ENCODE data around the gene CARD10. TPM values are rescaled to one million over a fixed set of nuclear protein-coding genes. Genes with fewer than 3 reads are reported as not detected.

CARD10 gene
- total RNA-seq, 2 experiments from 2014 or later: not detected

- Mint-ChIP-seq H3K27ac (no peak overlapping the region), H3K4me3 (no peak overlapping the region), H3K9me3 (no peaks in the 10 kb centered on the region), H3K36me3 (ENCODE audit: low read depth) (no peaks in the 10 kb centered on the region), H3K27me3 (ENCODE audit: low read depth) (no peaks in the 10 kb centered on the region), H3K4me1 (ENCODE audit: low read depth) (peaks cover 3% of the 10 kb centered on the region)
- intact Hi-C loops (cut with micrococcal nuclease): no loop called here
- CTCF ChIA-PET: interaction anchor here (0.6 kb wide), 1 partner anchor 24 kb away, joined by 3 read pairs; no protein-coding TSS in a partner anchor
- no peak for DNase-seq
These were observed 11.5 kb downstream of the CARD10 start for GRCh38 chr22:37507731-37508130.

GRCh38 chr22:37505989-37506388 lies 13.2 kb downstream of the CARD10 start:
- H3K4me1 Mint-ChIP-seq (ENCODE audit: low read depth): peaks cover 15% of the 10 kb centered on the region
- intact Hi-C loops (cut with micrococcal nuclease): no loop called here
- CTCF ChIA-PET: interaction anchor here (0.6 to 2.4 kb wide), 7 partner anchors 8 to 188 kb away, joined by 3 to 7 read pairs (median 4); no protein-coding TSS in a partner anchor

GRCh38 chr22:37505565-37505964 lies 13.7 kb downstream of the CARD10 start:
- no peak overlapping the region for H3K27ac Mint-ChIP-seq
- DNase-seq: no peak
- no peaks in the 10 kb centered on the region for H3K36me3 Mint-ChIP-seq (ENCODE audit: low read depth)
- CTCF ChIA-PET: interaction anchor here (0.6 to 2.4 kb wide), 7 partner anchors 11 to 188 kb away, joined by 3 to 7 read pairs (median 4); no protein-coding TSS in a partner anchor
- H3K9me3 Mint-ChIP-seq: no peaks in the 10 kb centered on the region
- H3K4me3 Mint-ChIP-seq: no peak overlapping the region
- intact Hi-C loops (cut with micrococcal nuclease): no loop called here
- H3K27me3 Mint-ChIP-seq (ENCODE audit: low read depth): no peaks in the 10 kb centered on the region
- peaks cover 18% of the 10 kb centered on the region for H3K4me1 Mint-ChIP-seq (ENCODE audit: low read depth)

More at GRCh38 chr22:37505989-37506388, 13.2 kb downstream of the CARD10 start:
- H3K4me3 Mint-ChIP-seq: no peak overlapping the region
- DNase-seq: no peak
- H3K27me3 Mint-ChIP-seq (ENCODE audit: low read depth): no peaks in the 10 kb centered on the region
- no peaks in the 10 kb centered on the region for H3K36me3 Mint-ChIP-seq (ENCODE audit: low read depth)
- no peaks in the 10 kb centered on the region for H3K9me3 Mint-ChIP-seq
- no peak overlapping the region for H3K27ac Mint-ChIP-seq

GRCh38 chr22:37504964-37505363 lies 14.3 kb downstream of the CARD10 start:
- H3K27ac Mint-ChIP-seq: no peak overlapping the region
- peaks cover 18% of the 10 kb centered on the region for H3K4me1 Mint-ChIP-seq (ENCODE audit: low read depth)
- intact Hi-C loops (cut with micrococcal nuclease): no loop called here
- no peaks in the 10 kb centered on the region for H3K9me3 Mint-ChIP-seq
- H3K27me3 Mint-ChIP-seq (ENCODE audit: low read depth): no peaks in the 10 kb centered on the region
- CTCF ChIA-PET: interaction anchor here (1.2 to 2.4 kb wide), 4 partner anchors 11 to 187 kb away, joined by 4 to 7 read pairs (median 4); no protein-coding TSS in a partner anchor
- no peak overlapping the region for H3K4me3 Mint-ChIP-seq
- DNase-seq: no peak
- H3K36me3 Mint-ChIP-seq (ENCODE audit: low read depth): no peaks in the 10 kb centered on the region

- H3K9me3 Mint-ChIP-seq: no peaks in the 10 kb centered on the region
- no peak for DNase-seq
- intact Hi-C loops (cut with micrococcal nuclease): no loop called here
- CTCF ChIA-PET: no interaction called here
- peaks cover 18% of the 10 kb centered on the region for H3K4me1 Mint-ChIP-seq (ENCODE audit: low read depth)
- H3K27me3 Mint-ChIP-seq (ENCODE audit: low read depth): no peaks in the 10 kb centered on the region
- H3K4me3 Mint-ChIP-seq: no peak overlapping the region
- H3K36me3 Mint-ChIP-seq (ENCODE audit: low read depth): no peaks in the 10 kb centered on the region
- H3K27ac Mint-ChIP-seq: no peak overlapping the region
These were observed 15.4 kb downstream of the CARD10 start for GRCh38 chr22:37503850-37504249.

GRCh38 chr22:37503183-37503683 lies 16.0 kb downstream of the CARD10 start:
- no peaks in the 10 kb centered on the region for H3K9me3 Mint-ChIP-seq
- H3K4me3 Mint-ChIP-seq: no peak overlapping the region
- no peak overlapping the region for H3K27ac Mint-ChIP-seq
- peaks cover 18% of the 10 kb centered on the region for H3K4me1 Mint-ChIP-seq (ENCODE audit: low read depth)
- no peaks in the 10 kb centered on the region for H3K27me3 Mint-ChIP-seq (ENCODE audit: low read depth)
- no peak for DNase-seq
- H3K36me3 Mint-ChIP-seq (ENCODE audit: low read depth): no peaks in the 10 kb centered on the region
- intact Hi-C loops (cut with micrococcal nuclease): no loop called here
- CTCF ChIA-PET: no interaction called here

GRCh38 chr22:37502342-37503182 lies 16.7 kb downstream of the CARD10 start:
- H3K36me3 Mint-ChIP-seq (ENCODE audit: low read depth): no peaks in the 10 kb centered on the region
- intact Hi-C loops (cut with micrococcal nuclease): no loop called here
- no peaks in the 10 kb centered on the region for H3K27me3 Mint-ChIP-seq (ENCODE audit: low read depth)
- H3K9me3 Mint-ChIP-seq: no peaks in the 10 kb centered on the region
- H3K4me1 Mint-ChIP-seq (ENCODE audit: low read depth): peaks cover 18% of the 10 kb centered on the region
- CTCF ChIA-PET: interaction anchor here (0.9 kb wide), 1 partner anchor 64 kb away, joined by 3 read pairs; no protein-coding TSS in a partner anchor
- DNase-seq: no peak
- no peak overlapping the region for H3K27ac Mint-ChIP-seq
- no peak overlapping the region for H3K4me3 Mint-ChIP-seq

GRCh38 chr22:37501610-37502341 lies 17.4 kb downstream of the CARD10 start:
- no peaks in the 10 kb centered on the region for H3K9me3 Mint-ChIP-seq
- DNase-seq: no peak
- intact Hi-C loops (cut with micrococcal nuclease): loop anchor here (2.0 kb wide), 1 partner anchor 29 kb away; no protein-coding TSS in a partner anchor
- H3K4me1 Mint-ChIP-seq (ENCODE audit: low read depth): peaks cover 18% of the 10 kb centered on the region
- H3K36me3 Mint-ChIP-seq (ENCODE audit: low read depth): no peaks in the 10 kb centered on the region
- CTCF ChIA-PET: interaction anchor here (0.9 kb wide), 1 partner anchor 65 kb away, joined by 3 read pairs; no protein-coding TSS in a partner anchor
- no peaks in the 10 kb centered on the region for H3K27me3 Mint-ChIP-seq (ENCODE audit: low read depth)
- no peak overlapping the region for H3K4me3 Mint-ChIP-seq
- H3K27ac Mint-ChIP-seq: peak overlapping the region; percentile 41

- H3K4me1 Mint-ChIP-seq (ENCODE audit: low read depth): peaks cover 18% of the 10 kb centered on the region
- CTCF ChIA-PET: interaction anchor here (0.9 to 4.4 kb wide), 2 partner anchors 28 to 66 kb away, joined by 3 to 30 read pairs; no protein-coding TSS in a partner anchor
- no peak overlapping the region for H3K27ac Mint-ChIP-seq
- intact Hi-C loops (cut with micrococcal nuclease): loop anchor here (2.0 kb wide), 1 partner anchor 28 kb away; no protein-coding TSS in a partner anchor
- no peak overlapping the region for H3K4me3 Mint-ChIP-seq
- DNase-seq: no peak
- H3K9me3 Mint-ChIP-seq: no peaks in the 10 kb centered on the region
- H3K36me3 Mint-ChIP-seq (ENCODE audit: low read depth): no peaks in the 10 kb centered on the region
- no peaks in the 10 kb centered on the region for H3K27me3 Mint-ChIP-seq (ENCODE audit: low read depth)
These were observed 18.2 kb downstream of the CARD10 start for GRCh38 chr22:37500745-37501609.

GRCh38 chr22:37499789-37500540 lies 19.2 kb downstream of the CARD10 start:
- Mint-ChIP-seq H3K36me3 (ENCODE audit: low read depth) (no peaks in the 10 kb centered on the region), H3K27ac (no peak overlapping the region), H3K27me3 (ENCODE audit: low read depth) (no peaks in the 10 kb centered on the region), H3K4me1 (ENCODE audit: low read depth) (peaks cover 18% of the 10 kb centered on the region), H3K9me3 (no peaks in the 10 kb centered on the region), H3K4me3 (no peak overlapping the region)
- no peak for DNase-seq
- intact Hi-C loops (cut with micrococcal nuclease): loop anchor here (2.0 kb wide), 1 partner anchor 27 kb away; no protein-coding TSS in a partner anchor
- CTCF ChIA-PET: interaction anchor here (1.0 to 4.4 kb wide), 4 partner anchors 9 to 33 kb away, joined by 3 to 30 read pairs (median 8); no protein-coding TSS in a partner anchor

Measured in activated naive CD4-positive, alpha-beta T cell treated with anti-CD3 and anti-CD28 coated beads for 36 hours (primary cell).